Measurements from ENCODE around the gene NUAK2.

DNA sequence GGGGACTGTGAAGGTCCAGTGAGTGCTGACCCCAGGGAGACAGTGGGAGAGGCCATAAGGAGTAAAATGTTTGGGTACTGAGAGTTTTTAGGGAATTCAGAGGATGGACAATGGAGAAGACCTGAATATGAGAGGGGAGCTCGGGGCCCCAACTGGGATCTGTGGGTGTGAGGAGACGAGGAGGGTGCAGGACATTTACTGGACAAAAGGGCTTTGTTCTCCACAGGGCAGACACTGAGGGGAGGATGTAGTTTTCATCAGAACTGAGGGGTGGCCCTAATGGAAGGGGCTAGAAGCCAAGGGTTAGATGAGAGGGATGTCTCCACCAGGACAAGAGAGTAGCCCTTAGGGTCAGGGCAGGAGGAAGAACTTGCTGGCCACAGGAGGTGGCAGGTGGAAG is 63.8 kb downstream of the NUAK2 start:
- TF ChIP-seq, protein P1, sequence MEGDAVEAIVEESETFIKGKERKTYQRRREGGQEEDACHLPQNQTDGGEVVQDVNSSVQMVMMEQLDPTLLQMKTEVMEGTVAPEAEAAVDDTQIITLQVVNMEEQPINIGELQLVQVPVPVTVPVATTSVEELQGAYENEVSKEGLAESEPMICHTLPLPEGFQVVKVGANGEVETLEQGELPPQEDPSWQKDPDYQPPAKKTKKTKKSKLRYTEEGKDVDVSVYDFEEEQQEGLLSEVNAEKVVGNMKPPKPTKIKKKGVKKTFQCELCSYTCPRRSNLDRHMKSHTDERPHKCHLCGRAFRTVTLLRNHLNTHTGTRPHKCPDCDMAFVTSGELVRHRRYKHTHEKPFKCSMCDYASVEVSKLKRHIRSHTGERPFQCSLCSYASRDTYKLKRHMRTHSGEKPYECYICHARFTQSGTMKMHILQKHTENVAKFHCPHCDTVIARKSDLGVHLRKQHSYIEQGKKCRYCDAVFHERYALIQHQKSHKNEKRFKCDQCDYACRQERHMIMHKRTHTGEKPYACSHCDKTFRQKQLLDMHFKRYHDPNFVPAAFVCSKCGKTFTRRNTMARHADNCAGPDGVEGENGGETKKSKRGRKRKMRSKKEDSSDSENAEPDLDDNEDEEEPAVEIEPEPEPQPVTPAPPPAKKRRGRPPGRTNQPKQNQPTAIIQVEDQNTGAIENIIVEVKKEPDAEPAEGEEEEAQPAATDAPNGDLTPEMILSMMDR (conservative IDR thresholded peaks at IDR 0.05): no peak
- no peak for TF ChIP-seq ZFX (IDR thresholded peaks at IDR 0.05)
